ENCODE measurements around the gene COX19. TPM values are rescaled to one million over a fixed set of nuclear protein-coding genes. Genes with fewer than 3 reads are reported as not detected.

COX19 gene
- total and polyA plus RNA-seq, 2 experiments from 2014 or later = 11.7 to 12.6 TPM

GRCh38 chr7:1021931-1022330 lies 46.6 kb upstream of the COX19 start:
- ATAC-seq = no peak
- TF ChIP-seq, protein P1, sequence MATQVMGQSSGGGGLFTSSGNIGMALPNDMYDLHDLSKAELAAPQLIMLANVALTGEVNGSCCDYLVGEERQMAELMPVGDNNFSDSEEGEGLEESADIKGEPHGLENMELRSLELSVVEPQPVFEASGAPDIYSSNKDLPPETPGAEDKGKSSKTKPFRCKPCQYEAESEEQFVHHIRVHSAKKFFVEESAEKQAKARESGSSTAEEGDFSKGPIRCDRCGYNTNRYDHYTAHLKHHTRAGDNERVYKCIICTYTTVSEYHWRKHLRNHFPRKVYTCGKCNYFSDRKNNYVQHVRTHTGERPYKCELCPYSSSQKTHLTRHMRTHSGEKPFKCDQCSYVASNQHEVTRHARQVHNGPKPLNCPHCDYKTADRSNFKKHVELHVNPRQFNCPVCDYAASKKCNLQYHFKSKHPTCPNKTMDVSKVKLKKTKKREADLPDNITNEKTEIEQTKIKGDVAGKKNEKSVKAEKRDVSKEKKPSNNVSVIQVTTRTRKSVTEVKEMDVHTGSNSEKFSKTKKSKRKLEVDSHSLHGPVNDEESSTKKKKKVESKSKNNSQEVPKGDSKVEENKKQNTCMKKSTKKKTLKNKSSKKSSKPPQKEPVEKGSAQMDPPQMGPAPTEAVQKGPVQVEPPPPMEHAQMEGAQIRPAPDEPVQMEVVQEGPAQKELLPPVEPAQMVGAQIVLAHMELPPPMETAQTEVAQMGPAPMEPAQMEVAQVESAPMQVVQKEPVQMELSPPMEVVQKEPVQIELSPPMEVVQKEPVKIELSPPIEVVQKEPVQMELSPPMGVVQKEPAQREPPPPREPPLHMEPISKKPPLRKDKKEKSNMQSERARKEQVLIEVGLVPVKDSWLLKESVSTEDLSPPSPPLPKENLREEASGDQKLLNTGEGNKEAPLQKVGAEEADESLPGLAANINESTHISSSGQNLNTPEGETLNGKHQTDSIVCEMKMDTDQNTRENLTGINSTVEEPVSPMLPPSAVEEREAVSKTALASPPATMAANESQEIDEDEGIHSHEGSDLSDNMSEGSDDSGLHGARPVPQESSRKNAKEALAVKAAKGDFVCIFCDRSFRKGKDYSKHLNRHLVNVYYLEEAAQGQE (IDR thresholded peaks at IDR 0.05; ENCODE audit: unreplicated experiment) = no peak
- TF ChIP-seq NANOG (IDR thresholded peaks at IDR 0.05; ENCODE audit: borderline replicate concordance) = no peak
- TF ChIP-seq CTCF (conservative IDR thresholded peaks at IDR 0.05; ENCODE audit: low read depth in 2 of 2) = no peak
- no peak for TF ChIP-seq STAT1 (IDR thresholded peaks at IDR 0.05; ENCODE audit: unreplicated experiment)
- TF ChIP-seq, protein P2, sequence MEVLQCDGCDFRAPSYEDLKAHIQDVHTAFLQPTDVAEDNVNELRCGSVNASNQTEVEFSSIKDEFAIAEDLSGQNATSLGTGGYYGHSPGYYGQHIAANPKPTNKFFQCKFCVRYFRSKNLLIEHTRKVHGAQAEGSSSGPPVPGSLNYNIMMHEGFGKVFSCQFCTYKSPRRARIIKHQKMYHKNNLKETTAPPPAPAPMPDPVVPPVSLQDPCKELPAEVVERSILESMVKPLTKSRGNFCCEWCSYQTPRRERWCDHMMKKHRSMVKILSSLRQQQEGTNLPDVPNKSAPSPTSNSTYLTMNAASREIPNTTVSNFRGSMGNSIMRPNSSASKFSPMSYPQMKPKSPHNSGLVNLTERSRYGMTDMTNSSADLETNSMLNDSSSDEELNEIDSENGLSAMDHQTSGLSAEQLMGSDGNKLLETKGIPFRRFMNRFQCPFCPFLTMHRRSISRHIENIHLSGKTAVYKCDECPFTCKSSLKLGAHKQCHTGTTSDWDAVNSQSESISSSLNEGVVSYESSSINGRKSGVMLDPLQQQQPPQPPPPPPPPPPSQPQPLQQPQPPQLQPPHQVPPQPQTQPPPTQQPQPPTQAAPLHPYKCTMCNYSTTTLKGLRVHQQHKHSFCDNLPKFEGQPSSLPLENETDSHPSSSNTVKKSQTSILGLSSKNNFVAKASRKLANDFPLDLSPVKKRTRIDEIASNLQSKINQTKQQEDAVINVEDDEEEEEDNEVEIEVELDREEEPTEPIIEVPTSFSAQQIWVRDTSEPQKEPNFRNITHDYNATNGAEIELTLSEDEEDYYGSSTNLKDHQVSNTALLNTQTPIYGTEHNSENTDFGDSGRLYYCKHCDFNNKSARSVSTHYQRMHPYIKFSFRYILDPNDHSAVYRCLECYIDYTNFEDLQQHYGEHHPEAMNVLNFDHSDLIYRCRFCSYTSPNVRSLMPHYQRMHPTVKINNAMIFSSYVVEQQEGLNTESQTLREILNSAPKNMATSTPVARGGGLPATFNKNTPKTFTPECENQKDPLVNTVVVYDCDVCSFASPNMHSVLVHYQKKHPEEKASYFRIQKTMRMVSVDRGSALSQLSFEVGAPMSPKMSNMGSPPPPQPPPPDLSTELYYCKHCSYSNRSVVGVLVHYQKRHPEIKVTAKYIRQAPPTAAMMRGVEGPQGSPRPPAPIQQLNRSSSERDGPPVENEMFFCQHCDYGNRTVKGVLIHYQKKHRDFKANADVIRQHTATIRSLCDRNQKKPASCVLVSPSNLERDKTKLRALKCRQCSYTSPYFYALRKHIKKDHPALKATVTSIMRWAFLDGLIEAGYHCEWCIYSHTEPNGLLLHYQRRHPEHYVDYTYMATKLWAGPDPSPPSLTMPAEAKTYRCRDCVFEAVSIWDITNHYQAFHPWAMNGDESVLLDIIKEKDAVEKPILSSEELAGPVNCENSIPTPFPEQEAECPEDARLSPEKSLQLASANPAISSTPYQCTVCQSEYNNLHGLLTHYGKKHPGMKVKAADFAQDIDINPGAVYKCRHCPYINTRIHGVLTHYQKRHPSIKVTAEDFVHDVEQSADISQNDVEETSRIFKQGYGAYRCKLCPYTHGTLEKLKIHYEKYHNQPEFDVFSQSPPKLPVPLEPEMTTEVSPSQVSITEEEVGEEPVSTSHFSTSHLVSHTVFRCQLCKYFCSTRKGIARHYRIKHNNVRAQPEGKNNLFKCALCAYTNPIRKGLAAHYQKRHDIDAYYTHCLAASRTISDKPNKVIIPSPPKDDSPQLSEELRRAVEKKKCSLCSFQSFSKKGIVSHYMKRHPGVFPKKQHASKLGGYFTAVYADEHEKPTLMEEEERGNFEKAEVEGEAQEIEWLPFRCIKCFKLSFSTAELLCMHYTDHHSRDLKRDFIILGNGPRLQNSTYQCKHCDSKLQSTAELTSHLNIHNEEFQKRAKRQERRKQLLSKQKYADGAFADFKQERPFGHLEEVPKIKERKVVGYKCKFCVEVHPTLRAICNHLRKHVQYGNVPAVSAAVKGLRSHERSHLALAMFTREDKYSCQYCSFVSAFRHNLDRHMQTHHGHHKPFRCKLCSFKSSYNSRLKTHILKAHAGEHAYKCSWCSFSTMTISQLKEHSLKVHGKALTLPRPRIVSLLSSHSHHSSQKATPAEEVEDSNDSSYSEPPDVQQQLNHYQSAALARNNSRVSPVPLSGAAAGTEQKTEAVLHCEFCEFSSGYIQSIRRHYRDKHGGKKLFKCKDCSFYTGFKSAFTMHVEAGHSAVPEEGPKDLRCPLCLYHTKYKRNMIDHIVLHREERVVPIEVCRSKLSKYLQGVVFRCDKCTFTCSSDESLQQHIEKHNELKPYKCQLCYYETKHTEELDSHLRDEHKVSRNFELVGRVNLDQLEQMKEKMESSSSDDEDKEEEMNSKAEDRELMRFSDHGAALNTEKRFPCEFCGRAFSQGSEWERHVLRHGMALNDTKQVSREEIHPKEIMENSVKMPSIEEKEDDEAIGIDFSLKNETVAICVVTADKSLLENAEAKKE (CRISPR knock-in tag; IDR thresholded peaks at IDR 0.05) = no peak
- TF ChIP-seq, protein P3, sequence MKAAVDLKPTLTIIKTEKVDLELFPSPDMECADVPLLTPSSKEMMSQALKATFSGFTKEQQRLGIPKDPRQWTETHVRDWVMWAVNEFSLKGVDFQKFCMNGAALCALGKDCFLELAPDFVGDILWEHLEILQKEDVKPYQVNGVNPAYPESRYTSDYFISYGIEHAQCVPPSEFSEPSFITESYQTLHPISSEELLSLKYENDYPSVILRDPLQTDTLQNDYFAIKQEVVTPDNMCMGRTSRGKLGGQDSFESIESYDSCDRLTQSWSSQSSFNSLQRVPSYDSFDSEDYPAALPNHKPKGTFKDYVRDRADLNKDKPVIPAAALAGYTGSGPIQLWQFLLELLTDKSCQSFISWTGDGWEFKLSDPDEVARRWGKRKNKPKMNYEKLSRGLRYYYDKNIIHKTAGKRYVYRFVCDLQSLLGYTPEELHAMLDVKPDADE (IDR thresholded peaks at IDR 0.05) = no peak
- TF ChIP-seq EZH2phosphoT487 (IDR thresholded peaks at IDR 0.05; ENCODE audit: unreplicated experiment) = no peak
- TF ChIP-seq POLR2AphosphoS5 (IDR thresholded peaks at IDR 0.05; ENCODE audit: low read depth) = no peak
- no peak for TF ChIP-seq ZNF114 (CRISPR knock-in tag; IDR thresholded peaks at IDR 0.05)
- no peak for TF ChIP-seq EZH2 (IDR thresholded peaks at IDR 0.05; ENCODE audit: low read depth, unreplicated experiment)
- no peak for TF ChIP-seq ZNF331 (CRISPR knock-in tag; IDR thresholded peaks at IDR 0.05; ENCODE audit: low read depth)
- TF ChIP-seq CREB1 (CRISPR knock-in tag; IDR thresholded peaks at IDR 0.05; ENCODE audit: low read depth) = no peak
- no peak for TF ChIP-seq JUNB (IDR thresholded peaks at IDR 0.05; ENCODE audit: unreplicated experiment)

More at GRCh38 chr7:1021931-1022330, 46.6 kb upstream of the COX19 start:
- Mint-ChIP-seq H3K27me3 (ENCODE audit: insufficient read depth, low read depth, poor library complexity) (peaks cover 11% of the 10 kb centered on the region), H3K27ac (no peak overlapping the region), H3K4me3 (no peak overlapping the region), H3K9me3 (no peaks in the 10 kb centered on the region; the same call in 1 of the 3 replicates), H3K36me3 (ENCODE audit: low read depth) (peaks cover 15% of the 10 kb centered on the region), H3K4me1 (no peaks in the 10 kb centered on the region; the same call in 2 of the 3 replicates)
- Histone ChIP-seq H3K27me3 (ENCODE audit: insufficient read depth) (no peaks in the 10 kb centered on the region), H3K36me3 (ENCODE audit: insufficient read depth) (no peaks in the 10 kb centered on the region), H3K4me2 (no peak overlapping the region), H3K27ac (ENCODE audit: low read depth) (no peak overlapping the region), H3F3A (replicated peaks; ENCODE audit: low read depth) (peaks cover 4% of the 10 kb centered on the region; the same call in 1 of the 2 replicates), H3K79me2 (replicated peaks; ENCODE audit: insufficient read depth) (peaks cover 4% of the 10 kb centered on the region; the same call in 1 of the 2 replicates), H3K9me2 (ENCODE audit: insufficient read depth) (no peaks in the 10 kb centered on the region), H3K4me3 (no peak overlapping the region), H3K4me1 (ENCODE audit: insufficient read depth) (no peaks in the 10 kb centered on the region), H2AFZ (no peak overlapping the region), H4K20me1 (replicated peaks; ENCODE audit: insufficient read depth) (peaks cover 5% of the 10 kb centered on the region)
- DNase-seq (ENCODE audit: low spot score) = no peak
